HT-29 (cell line): ENCODE measurements around the gene FBH1. TPM values are rescaled to one million over a fixed set of nuclear protein-coding genes. Genes with fewer than 3 reads are reported as not detected.

Experiments
- DNase-seq: peaks from one replicate; pipeline ENCODE4 v3.0.0-alpha.2; 2015; ENCODE audit warnings: low spot score
- total RNA-seq: library from RNA; depleted of rRNA; stranded (reverse); fragments of >200 nt; shearing (Covaris generic); gene quantifications from 2 replicates; pipeline ENCODE4 v1.2.3, GENCODE V29; 2014; rRNA removed

The FBH1 gene
- total RNA-seq, 1 experiment from 2014 or later: 85.9 TPM

DNA sequence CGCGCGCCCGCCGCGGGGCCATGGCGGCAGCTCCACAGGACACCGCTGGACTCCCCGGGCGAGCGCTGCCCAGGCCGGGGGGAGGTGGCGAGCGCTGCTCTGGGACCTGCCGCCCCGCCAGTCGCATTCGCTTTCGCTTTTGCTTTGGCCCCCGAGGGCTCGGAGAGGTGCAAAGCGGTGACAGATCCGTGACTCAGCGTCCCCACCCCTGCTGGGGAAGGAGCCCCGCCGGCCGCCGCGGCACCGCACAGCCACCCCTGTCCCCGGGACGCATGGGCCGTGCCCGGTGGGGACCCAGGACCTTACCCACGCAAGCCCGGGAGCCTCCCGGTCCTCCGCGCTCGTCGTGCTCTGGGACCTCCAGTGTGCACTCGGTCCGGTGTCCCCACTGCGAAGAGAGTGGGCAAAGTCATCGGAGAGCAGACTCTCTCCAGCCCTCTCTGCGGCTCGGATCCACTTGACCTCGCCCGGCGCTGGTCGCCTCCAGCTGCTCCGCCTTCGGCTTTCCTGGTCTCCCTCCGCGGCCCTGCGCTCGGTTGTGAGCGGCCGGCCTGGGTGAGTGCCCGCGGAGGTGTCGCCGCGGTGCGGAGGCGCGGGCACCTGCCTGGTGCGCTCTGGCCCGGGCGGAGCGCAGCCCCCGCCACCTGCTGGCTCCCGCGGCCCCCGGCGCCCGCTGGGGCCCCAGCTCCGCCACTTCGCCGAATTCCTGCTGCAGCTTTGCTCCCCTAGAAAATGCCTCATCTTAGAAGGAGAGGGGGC, 87.6 kb downstream of the FBH1 start, which contains the start of gene IL15RA:
IL15RA (minus strand) TSS at position 73 of the 759 bp plus-strand sequence; CDS start at position 22, 51 bp downstream.
- DNase-seq: peak; percentile 77

DNA sequence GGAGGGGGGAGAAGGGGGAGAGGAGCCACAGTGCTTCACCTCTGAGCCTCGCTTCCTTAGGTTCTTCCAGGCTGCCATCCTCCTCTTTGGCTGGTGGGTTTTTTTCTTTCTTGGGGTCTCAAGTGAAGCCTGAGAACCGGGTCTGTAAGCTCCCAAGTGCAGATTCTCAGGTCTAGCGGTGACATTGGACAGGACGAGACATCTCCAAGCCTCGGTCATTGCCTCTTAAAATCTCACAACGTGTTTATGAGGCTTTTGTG, 88.1 kb downstream of the FBH1 start:
- no peak for DNase-seq

DNA sequence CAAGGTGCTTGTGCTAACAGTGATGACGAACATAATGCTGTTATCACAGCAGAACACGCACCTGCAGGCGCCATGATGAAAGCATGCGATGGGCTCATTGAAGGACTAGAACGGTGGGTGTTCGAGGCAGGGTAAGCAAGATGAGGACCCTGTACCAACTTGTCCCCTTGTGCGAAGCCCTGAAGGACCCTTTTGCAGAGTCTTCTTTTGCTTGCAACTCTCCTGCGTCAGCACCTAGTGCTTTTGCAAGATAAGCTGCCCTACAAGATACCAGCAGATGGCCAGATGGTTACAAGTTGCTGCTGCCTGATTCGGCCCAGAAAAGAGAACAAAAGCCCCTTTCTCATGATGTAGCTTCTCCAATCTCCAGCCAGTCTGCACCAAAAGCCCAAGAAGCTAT, 91.5 kb downstream of the FBH1 start:
- no peak for DNase-seq

DNA sequence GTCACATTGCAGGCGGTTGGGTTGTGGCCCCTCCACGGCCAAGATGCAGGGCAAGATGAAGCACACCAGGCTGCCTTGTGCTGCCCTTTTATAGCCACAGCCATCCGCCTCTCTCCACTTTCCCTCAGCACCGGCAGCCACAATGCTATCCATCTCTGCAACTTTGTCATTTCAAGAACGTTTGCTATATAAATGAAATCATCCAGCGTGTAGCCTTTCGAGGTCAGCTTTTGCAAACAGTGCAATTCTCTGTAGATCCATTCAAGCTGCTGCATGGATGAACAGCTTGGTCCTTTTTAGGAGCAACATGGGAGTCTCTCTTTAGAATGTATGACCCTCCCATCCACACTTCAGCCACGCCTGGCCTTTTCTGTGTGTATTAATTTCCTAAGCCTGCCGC, 93.7 kb downstream of the FBH1 start:
- DNase-seq: no peak

- no peak for DNase-seq
Observed at GRCh38 chr10:5985029-5985428, 95.0 kb downstream of the FBH1 start.

Other genes with a start within 250 kb of the FBH1 start
- 32.6 and 34.7 TPM in 2 replicates for gene ASB13, start 223.6 kb upstream of the FBH1 start, total RNA-seq
- gene TASOR2, start 205.4 kb upstream of the FBH1 start, total RNA-seq: 49.7 and 67.4 TPM in 2 replicates
- 185 and 211 TPM in 2 replicates for gene GDI2, start 76.8 kb upstream of the FBH1 start, total RNA-seq
- 8.7 and 12.7 TPM in 2 replicates for gene ANKRD16, start 350 bp upstream of the FBH1 start, total RNA-seq
- gene IL15RA, start 87.3 kb downstream of the FBH1 start, total RNA-seq: 12.4 and 14.1 TPM in 2 replicates
- gene IL2RA, start 172.1 kb downstream of the FBH1 start, total RNA-seq: not detected in 2 replicates
- 47.7 and 48.7 TPM in 2 replicates for gene RBM17, start 198.8 kb downstream of the FBH1 start, total RNA-seq